ENCODE measurements around the gene RHBDD3.

- TF ChIP-seq BACH2 (CRISPR knock-in tag; IDR thresholded peaks at IDR 0.05; ENCODE audit: borderline replicate concordance), result no peak
- TF ChIP-seq, protein P1, sequence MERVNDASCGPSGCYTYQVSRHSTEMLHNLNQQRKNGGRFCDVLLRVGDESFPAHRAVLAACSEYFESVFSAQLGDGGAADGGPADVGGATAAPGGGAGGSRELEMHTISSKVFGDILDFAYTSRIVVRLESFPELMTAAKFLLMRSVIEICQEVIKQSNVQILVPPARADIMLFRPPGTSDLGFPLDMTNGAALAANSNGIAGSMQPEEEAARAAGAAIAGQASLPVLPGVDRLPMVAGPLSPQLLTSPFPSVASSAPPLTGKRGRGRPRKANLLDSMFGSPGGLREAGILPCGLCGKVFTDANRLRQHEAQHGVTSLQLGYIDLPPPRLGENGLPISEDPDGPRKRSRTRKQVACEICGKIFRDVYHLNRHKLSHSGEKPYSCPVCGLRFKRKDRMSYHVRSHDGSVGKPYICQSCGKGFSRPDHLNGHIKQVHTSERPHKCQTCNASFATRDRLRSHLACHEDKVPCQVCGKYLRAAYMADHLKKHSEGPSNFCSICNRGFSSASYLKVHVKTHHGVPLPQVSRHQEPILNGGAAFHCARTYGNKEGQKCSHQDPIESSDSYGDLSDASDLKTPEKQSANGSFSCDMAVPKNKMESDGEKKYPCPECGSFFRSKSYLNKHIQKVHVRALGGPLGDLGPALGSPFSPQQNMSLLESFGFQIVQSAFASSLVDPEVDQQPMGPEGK (CRISPR knock-in tag; IDR thresholded peaks at IDR 0.05; ENCODE audit: borderline replicate concordance), result no peak
- no peak for TF ChIP-seq ZFP3 (CRISPR knock-in tag; IDR thresholded peaks at IDR 0.05)
- no peak for TF ChIP-seq TCF4 (CRISPR knock-in tag; IDR thresholded peaks at IDR 0.05; ENCODE audit: borderline replicate concordance)
- TF ChIP-seq ZNF8 (CRISPR knock-in tag; IDR thresholded peaks at IDR 0.05), result no peak
- TF ChIP-seq, protein P2, sequence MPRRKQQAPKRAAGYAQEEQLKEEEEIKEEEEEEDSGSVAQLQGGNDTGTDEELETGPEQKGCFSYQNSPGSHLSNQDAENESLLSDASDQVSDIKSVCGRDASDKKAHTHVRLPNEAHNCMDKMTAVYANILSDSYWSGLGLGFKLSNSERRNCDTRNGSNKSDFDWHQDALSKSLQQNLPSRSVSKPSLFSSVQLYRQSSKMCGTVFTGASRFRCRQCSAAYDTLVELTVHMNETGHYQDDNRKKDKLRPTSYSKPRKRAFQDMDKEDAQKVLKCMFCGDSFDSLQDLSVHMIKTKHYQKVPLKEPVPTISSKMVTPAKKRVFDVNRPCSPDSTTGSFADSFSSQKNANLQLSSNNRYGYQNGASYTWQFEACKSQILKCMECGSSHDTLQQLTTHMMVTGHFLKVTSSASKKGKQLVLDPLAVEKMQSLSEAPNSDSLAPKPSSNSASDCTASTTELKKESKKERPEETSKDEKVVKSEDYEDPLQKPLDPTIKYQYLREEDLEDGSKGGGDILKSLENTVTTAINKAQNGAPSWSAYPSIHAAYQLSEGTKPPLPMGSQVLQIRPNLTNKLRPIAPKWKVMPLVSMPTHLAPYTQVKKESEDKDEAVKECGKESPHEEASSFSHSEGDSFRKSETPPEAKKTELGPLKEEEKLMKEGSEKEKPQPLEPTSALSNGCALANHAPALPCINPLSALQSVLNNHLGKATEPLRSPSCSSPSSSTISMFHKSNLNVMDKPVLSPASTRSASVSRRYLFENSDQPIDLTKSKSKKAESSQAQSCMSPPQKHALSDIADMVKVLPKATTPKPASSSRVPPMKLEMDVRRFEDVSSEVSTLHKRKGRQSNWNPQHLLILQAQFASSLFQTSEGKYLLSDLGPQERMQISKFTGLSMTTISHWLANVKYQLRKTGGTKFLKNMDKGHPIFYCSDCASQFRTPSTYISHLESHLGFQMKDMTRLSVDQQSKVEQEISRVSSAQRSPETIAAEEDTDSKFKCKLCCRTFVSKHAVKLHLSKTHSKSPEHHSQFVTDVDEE (CRISPR knock-in tag; IDR thresholded peaks at IDR 0.05), result no peak
- TF ChIP-seq SNAI2 (CRISPR knock-in tag; IDR thresholded peaks at IDR 0.05), result no peak
- TF ChIP-seq POU6F1 (CRISPR knock-in tag; IDR thresholded peaks at IDR 0.05; ENCODE audit: borderline replicate concordance, low read depth), result no peak
Measured at GRCh38 chr22:29230972-29231875, 36.6 kb downstream of the RHBDD3 start.

Data from SK-N-SH treated with all-trans-retinoic acid at 6 μM for 48 hours (cell line).